LNCaP clone FGC (cell line): Measurements from ENCODE around the gene PAX9.

Experiments used
- DNase-seq: peaks from one replicate; pipeline ENCODE4 v3.0.0-alpha.2; 2011; ENCODE audit warnings: low read depth
- H3K4me3 ChIP-seq: 2 replicates; pipeline ENCODE4 v1.5.1; 2011; ENCODE audit warnings: mild to moderate bottlenecking, low read depth, low read length, control low read depth
- CTCF ChIP-seq: IDR thresholded peaks from 2 replicates; pipeline ENCODE4 v1.5.1; 2012; ENCODE audit warnings: mild to moderate bottlenecking; ENCODE audit not compliant: control insufficient read depth, insufficient read depth; ENCODE audit errors: extremely low read depth

Gene PAX9

GRCh38 chr14:36664322-36665193 lies 2.9 kb downstream of the PAX9 start:
- TF ChIP-seq CTCF: no peak
- DNase-seq: no peak
- no peak overlapping the region for H3K4me3 ChIP-seq

GRCh38 chr14:36665887-36666415 lies 4.3 kb downstream of the PAX9 start:
- TF ChIP-seq CTCF: no peak
- DNase-seq: no peak
- no peak overlapping the region for H3K4me3 ChIP-seq

- DNase-seq: no peak
- TF ChIP-seq CTCF: no peak
These were observed 5.0 kb downstream of the PAX9 start for GRCh38 chr14:36666416-36667206.

GRCh38 chr14:36667679-36668078 lies 6.0 kb downstream of the PAX9 start:
- no peak overlapping the region for H3K4me3 ChIP-seq
- TF ChIP-seq CTCF: no peak
- no peak for DNase-seq

More at GRCh38 chr14:36666416-36667206, 5.0 kb downstream of the PAX9 start:
- H3K4me3 ChIP-seq: no peak overlapping the region

- TF ChIP-seq CTCF: no peak
- no peak for DNase-seq
- H3K4me3 ChIP-seq: no peak overlapping the region
These were observed 9.5 kb downstream of the PAX9 start for GRCh38 chr14:36671149-36671548.

GRCh38 chr14:36672095-36672494 lies 10.4 kb downstream of the PAX9 start:
- TF ChIP-seq CTCF: no peak
- no peak for DNase-seq

More at GRCh38 chr14:36672095-36672494, 10.4 kb downstream of the PAX9 start:
- H3K4me3 ChIP-seq: no peak overlapping the region
